GM12864 (cell line): ENCODE measurements around the gene SNX8.
"Not testable (repeated sequence)": the region's sequence is repeated elsewhere in the genome, so short reads cannot be mapped to it uniquely, and the experiment has no call there.

Experiments
- DNase-seq: peaks from one replicate; pipeline ENCODE4 v3.0.0-alpha.2; 2011; ENCODE audit warnings: low read depth
- H3K4me3 ChIP-seq: 2 replicates; pipeline ENCODE4 v1.5.1; 2011; ENCODE audit warnings: mild to moderate bottlenecking, low read depth, low read length, control low read depth
- CTCF ChIP-seq: IDR thresholded peaks from 2 replicates; pipeline ENCODE4 v1.5.1; 2011; ENCODE audit warnings: low read depth, mild to moderate bottlenecking, moderate library complexity, low read length, control low read depth, inconsistent platforms; ENCODE audit errors: missing control alignments

The SNX8 gene

GRCh38 chr7:2313450-2314208 lies 612 bp downstream of the SNX8 start:
- DNase-seq: no peak
- peak overlapping the region; percentile 95 for H3K4me3 ChIP-seq
- no peak for TF ChIP-seq CTCF

GRCh38 chr7:2312267-2312929 lies 1.8 kb downstream of the SNX8 start:
- DNase-seq: no peak
- peak overlapping the region; percentile 95 for H3K4me3 ChIP-seq
- no peak for TF ChIP-seq CTCF

GRCh38 chr7:2309889-2310331 lies 4.3 kb downstream of the SNX8 start:
- no peak for DNase-seq
- H3K4me3 ChIP-seq: no peak overlapping the region
- no peak for TF ChIP-seq CTCF

GRCh38 chr7:2307690-2308107 lies 6.5 kb downstream of the SNX8 start:
- TF ChIP-seq CTCF: no peak
- peak overlapping the region; percentile 44 for H3K4me3 ChIP-seq
- DNase-seq: peak; percentile 65

- TF ChIP-seq CTCF: no peak
- DNase-seq: no peak
- peak overlapping the region; percentile 44; the same call in 1 of the 2 replicates for H3K4me3 ChIP-seq
These were observed 7.6 kb downstream of the SNX8 start for GRCh38 chr7:2306688-2307087.

- not testable (repeated sequence) for DNase-seq, H3K4me3 ChIP-seq
These were observed 9.0 kb downstream of the SNX8 start for GRCh38 chr7:2305258-2305657.

GRCh38 chr7:2303520-2303919 lies 10.7 kb downstream of the SNX8 start:
- H3K4me3 ChIP-seq: not testable (repeated sequence)

GRCh38 chr7:2302743-2303397 lies 11.4 kb downstream of the SNX8 start:
- DNase-seq, H3K4me3 ChIP-seq: not testable (repeated sequence)

More at GRCh38 chr7:2303520-2303919, 10.7 kb downstream of the SNX8 start:
- DNase-seq: not testable (repeated sequence)
